T-helper 1 cell (primary cell): Measurements from ENCODE around the gene CACNB2.
"Not testable (repeated sequence)": the region's sequence is repeated elsewhere in the genome, so short reads cannot be mapped to it uniquely, and the experiment has no call there.

Experiments
- DNase-seq, 5 donors: peaks; one replicate each; pipeline ENCODE4 v3.0.0-alpha.2; 2012 to 2020

The CACNB2 gene

DNA sequence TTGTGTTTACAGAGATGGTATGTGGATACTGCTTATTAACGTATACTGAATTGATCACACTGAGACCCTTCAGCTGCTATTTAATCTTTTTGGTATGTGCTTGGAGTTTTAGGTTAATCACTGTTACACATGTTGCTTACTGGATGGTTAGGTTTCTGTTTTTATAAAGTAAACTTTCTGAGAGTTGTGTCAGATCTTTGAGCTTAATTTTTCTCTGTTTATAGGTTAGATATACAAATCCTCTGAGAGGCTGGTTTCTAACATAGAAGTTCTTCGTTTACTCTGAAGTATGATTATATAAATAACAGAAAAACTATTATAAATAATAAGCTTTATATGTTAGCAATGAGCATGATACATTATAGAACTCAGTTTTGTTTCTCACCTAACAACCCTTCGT is 388.1 kb downstream of the CACNB2 start:
- DNase-seq = no peak

DNA sequence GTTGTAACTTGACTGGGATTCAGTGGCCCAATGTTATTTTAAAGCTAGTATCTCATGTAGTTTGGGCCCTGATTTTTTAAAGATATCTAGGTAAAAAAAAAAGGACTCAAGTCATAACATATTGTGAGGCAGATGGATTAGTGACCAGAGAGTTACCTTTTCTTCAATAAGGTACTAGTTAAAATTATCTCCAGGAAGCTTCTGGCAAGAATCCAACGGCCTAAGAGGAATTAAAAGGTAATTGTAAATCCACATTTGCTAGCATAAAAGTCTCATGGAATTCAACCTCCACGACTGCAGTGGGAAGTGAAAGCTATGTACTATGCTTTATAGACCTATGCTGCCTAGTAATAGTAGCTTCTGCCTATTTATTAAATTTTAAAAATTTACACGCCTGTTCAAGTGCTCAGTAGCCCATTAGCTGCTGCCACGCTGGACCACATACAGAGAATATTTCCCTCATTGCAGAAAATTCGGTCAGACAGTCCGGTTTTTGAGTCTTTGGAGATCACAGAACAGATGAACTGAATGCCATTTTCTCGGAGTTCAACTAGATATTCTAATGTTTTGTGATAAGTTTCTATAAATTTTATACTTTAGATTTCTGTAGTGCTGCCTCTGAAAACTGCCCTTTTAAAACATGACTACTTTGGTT is 392.8 kb downstream of the CACNB2 start:
- DNase-seq = no peak

DNA sequence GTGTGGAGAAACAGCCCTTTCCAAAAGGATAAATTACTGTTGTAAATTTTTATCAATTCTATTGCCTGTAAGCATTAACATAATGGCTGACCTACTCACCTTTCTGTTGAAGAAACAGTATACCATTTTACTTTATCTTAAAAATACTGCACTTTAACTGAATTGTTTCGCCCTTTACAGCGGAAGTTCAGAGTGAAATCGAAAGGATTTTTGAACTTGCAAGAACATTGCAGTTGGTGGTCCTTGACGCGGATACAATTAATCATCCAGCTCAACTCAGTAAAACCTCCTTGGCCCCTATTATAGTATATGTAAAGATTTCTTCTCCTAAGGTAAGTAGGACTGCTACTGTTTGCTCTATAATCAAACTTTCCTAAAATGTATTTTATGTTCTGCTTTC is 393.7 kb downstream of the CACNB2 start:
- DNase-seq = no peak

DNA sequence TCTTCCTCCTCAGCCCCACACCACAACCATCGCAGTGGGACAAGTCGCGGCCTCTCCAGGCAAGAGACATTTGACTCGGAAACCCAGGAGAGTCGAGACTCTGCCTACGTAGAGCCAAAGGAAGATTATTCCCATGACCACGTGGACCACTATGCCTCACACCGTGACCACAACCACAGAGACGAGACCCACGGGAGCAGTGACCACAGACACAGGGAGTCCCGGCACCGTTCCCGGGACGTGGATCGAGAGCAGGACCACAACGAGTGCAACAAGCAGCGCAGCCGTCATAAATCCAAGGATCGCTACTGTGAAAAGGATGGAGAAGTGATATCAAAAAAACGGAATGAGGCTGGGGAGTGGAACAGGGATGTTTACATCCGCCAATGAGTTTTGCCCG is 399.1 kb downstream of the CACNB2 start:
- no peak for DNase-seq

DNA sequence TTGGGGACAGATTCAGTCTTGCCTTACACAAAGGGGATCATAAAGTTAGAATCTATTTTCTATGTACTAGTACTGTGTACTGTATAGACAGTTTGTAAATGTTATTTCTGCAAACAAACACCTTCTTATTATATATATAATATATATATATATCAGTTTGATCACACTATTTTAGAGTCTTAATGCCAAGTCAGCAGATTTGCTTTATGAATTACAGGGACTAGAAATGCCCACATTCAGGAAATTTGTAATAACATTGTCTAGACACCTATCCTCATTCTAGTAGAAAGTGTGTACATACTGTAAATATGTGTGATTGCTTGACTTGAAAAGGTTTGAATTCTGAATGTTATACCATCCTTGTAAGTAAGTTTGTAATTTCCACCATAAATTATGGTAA is 400.0 kb downstream of the CACNB2 start:
- no peak for DNase-seq

DNA sequence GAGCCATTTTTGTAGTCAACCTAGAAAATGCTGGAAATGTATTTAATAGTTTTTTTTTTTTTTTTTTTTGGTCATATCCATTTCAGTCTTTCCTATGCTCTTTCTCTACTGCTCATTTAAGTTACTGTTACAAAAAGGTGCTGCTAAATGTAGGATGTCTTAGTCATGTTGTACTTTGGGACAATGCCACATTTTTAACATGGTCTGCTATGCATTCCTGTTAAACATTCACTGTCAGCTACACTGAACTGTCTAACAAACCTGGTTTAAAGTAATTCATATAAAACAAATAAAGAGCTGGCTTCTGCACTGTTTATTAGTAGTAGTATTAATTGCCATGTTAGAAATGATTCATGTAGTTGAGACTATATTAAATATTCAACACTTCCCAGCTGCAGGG is 402.6 kb downstream of the CACNB2 start:
- DNase-seq = no peak

DNA sequence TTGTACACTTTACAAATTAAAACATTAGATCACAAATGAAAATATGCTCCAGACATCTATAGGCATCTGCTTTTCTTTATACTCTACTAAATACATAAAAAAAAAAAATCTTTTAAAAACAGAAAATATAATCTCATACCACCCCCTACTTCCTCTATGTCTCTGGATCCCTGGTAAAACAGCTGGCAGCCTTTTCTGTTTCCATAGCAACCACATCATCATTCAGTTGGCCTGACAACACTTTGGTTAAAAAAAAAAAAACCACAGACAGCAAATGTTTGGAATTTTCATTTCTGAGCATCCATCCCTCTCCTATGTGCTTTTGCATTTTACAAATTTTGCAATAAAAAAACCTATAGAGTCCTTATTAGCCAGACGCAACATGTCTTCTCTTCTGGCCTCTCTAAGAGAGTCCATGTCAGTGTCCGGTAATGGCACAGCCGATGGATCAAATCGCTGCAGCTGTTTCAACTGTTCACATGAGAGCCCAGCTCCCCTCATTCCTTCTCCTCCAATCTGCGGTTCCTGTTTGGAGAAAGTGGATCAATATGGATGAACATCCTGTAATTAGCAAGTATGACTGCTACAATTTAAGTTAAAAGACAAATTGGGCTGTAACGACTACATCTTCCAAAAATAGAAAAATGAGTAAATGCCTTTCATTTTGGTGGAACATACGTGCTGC is 405.5 kb downstream of the CACNB2 start:
- DNase-seq = no peak

DNA sequence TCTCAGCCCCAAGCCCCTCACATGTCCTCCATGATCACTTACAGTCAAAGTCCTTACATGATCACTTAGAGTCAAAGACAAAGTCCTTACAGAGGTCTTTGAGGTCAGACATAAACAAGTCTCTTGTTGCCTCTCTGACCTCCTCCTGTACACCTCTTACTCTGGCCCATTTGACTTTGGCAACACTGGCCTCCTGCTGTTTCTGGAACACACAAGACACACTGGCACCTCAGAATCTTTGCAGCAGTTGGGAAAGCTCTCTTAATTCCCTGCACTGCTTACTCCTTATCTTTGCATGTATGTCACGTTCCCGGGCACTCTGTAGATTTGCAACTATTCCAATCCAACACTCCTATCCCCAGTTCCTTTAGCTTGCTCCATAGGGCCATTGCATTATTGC is 408.9 kb downstream of the CACNB2 start:
- no peak for DNase-seq

DNA sequence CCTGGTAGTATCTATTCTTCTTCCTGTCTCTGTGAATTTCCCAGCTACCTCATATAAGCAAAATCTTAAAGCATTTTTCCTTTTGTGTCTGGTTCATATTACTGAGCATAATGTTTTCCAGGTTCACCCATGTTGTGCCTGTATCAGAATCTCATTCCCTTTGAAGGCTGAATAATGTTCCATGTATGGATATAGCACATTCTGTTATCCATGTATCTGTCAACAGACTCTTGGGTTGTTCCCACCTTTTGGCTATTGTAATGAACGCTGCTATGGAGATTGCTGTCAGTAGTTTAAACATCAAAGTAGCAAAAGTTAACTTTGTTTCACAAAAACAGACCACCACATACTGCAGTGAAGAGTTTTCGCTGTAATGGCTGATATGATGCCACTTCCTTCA is 411.2 kb downstream of the CACNB2 start:
- no peak for DNase-seq

DNA sequence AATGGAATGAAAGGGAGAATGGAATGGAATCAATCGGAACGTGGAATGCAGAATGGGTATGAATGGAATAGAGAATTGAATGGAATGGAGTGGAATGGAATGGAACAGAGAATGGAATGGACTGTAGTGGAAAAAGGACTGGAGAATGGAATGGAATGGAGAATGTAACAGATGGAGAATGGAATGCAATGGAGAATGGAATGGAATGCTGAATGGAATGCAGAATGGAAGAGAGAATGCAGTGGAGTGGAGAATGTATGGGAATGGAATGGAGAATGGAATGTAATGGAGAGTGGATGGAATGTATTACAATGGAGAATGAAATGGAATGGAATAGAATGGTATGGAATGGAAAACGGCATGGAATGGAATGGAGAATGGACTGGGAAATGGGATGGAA is 414.3 kb downstream of the CACNB2 start:
- no peak for DNase-seq

DNA sequence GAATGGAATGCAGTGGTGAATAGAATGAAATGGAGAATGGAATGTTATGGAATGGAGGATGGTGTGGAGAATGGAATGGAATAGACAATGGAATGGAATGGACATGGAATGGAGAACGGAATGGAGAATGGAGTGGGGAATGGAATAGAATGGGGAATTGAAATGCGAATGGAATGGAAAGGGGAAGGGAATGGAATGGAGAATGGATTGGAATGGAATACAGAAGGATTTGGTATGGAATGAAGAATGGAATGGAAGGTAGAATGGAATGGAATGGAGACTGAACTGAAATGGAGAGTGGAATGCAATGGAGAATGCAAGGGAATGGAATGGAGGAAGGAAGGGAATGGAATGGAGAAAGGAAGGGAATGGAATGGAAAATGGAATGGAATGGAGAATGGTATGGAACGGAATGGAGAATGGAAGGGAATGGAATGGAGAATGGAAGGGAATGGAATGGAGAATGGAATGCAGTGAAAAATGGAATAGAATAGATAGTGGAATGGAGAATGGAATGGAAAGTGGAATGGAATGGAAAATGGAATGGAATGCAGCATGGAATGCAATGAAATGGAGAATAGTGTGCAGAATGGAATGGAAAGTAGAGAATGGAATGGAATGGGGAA is 416.4 kb downstream of the CACNB2 start:
- no peak for DNase-seq

DNA sequence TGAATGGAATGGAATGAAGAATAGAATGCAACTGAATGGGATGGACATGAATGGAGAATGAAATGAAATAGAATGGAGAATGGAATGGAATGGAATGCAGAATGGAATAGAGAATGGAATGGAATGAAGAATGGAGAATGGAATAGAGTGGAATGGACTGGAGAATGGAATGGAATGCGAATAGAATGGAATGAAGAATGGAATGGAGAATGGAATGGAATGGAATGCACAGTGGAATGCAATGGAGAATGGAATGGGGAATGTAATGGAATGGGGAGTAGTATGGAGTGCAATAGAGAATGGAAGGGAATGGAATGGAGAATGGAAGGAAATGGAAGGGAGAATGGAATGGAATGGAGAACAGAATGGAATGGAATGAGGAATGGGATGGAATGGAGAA is 417.7 kb downstream of the CACNB2 start:
- no peak for DNase-seq

DNA sequence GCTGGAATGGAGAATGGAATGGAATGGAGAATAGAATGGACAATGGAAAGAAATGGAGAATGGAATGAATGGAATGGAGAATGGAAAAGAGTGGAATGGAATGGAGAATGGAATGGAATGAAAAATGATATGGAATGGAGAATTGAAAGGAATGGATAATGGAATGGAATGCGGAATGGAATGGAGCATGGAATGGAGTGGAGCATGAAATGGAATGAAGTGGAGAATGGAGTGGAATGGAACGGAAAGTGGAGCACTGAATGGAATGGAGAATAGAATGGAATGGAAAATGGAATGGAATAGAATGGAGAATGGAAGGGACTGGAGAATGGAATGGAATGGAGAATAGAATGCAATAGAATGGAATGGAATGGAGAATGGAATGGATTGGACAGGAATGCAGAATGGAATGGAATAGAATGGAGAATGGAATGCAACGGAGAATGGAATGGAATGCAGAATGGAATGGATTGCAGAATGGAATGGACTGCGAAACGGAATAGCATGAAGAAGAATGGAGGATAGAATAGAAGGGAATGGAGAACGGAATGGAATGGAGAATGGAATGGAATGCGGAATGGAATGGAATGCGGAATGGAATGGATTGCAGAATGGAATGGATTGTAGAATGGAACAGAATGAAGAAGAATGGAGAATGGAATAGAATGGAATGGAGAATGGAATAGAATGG is 421.8 kb downstream of the CACNB2 start:
- no peak for DNase-seq

DNA sequence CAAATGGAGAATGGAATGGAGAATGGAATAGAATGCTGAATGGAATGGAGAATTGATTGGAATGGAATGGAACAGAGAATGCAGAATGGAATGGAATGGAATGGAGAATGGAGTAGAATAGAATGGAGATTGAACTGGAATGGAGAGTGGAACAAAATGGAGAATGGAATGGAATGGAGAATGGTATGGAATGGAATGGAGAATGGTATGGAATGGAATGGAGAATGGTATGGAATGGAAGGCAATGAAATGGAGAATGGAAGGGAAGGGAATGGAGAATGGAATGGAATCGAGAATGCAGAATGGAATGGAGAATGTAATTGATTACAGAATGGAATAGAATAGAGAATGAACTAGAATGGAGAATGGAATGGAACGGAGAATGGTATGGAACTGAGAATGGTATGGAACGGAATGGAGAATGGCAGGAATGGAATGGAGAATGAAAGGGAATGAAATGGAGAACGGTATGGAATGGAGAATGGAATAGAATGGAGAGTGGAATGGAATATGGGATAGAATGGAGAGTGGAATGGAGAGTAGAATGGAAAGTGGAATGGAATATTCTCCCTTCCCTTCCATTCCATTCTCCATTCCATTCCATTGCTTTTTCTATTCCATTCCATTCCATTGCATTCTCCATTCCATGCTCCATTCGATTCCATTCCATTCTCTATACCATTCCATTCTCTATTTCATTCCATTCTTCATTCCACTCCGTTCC is 422.9 kb downstream of the CACNB2 start:
- no peak for DNase-seq

DNA sequence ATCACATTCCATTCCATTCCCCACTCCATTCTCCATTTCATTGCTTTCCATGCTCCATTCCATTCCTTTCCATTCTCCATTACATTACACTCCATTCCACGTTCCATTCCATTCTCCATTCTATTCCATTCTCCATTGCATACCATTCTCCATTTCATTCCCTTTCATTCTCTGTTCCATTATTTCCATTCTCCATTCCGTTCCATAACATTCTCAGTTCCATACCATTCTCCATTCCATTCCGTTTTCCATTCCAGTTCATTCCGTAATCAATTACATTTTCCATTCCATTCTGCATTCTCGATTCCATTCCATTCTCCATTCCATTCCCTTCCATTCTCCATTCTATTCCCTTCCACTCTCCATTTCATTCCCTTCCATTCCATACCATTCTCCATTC is 424.8 kb downstream of the CACNB2 start:
- no peak for DNase-seq

DNA sequence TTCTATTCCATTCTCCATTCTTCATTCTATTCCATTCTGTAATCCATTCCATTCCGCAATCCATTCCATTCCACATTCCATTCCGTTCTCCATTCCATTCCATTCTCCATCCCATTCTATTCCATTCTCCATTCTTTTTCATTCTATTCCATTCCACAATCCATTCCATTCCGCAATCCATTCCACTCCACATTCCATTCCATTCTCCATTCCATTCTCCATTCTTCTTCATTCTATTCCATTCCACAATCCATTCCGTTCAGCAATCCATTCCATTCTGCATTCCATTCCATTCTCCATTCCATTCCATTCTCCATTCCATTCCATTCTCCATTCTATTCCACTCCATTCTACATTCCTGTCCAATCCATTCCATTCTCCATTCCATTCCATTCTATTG is 426.0 kb downstream of the CACNB2 start:
- no peak for DNase-seq

DNA sequence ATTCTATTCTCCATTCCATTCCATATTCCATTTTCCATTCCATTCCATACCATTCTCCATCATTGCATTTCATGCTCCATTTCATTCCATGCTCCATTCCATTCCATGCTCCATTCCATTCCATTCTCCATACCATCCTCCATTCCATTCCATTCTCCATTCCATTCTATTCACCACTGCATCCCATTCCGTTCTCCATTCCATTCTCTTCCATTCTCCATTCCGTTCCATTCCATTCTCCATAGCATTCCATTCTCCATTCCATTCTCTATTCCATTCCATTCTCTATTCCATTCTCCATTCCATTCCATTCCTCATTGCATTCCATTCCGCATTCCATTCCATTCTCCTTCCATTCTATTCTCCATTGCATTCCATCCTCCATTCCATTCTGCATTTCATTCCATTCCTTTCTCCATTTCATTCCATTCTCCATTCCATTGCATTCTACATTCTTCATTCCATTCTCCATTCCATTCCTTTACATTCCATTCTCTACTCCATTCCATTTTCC is 427.2 kb downstream of the CACNB2 start:
- no peak for DNase-seq

DNA sequence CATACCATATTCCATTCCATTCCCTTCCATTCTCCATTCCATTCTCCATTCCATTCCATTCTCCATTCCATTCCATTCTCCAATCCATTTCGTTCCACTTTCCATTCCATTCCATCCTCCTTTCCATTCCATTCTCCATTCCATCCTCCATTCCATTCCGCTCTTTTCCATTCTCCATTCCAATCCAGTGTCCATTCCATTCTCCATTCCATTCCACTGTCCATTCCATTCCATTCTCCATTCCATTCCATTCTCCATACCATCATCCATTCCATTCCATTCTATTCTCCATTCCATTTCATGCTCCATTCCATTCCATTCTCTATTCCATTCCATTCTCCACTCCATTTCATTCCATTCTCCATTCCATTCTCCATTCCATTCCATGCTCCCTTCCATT is 430.2 kb downstream of the CACNB2 start:
- DNase-seq = not testable (repeated sequence)

DNA sequence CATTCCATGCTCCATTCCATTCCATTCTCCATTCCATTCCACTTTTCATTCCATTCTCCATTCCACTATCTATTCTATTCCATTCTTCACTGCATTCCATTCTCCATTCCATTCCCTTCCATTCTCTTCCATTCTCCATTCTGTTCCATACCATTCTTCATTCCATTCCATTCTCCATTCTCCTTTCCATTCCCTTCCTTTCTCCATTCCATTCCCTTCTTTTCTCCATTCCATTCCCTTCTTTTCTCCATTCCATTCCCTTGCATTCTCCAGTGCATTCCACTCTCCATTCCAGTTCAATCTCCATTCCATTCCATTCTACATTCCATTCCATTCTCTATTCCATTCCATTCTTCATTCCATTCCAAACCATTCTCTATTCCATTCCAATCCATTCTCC is 430.9 kb downstream of the CACNB2 start:
- DNase-seq = no peak

DNA sequence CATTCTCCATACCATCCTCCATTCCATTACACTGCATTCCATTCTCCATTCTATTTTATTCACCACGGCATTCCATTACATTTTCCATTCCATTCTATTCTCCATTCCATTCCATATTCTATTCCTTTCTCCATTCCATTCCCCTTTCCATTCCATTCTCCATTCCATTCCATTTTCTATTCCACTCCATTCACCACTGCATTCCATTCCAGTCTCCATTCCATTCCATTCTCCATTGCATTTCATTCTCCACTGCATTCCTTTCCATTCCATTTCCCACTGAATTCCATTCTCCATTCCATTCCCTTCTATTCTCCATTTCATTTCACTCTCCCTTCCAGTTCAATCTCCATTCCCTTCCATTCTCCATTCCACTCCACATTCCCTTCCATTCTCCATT is 431.6 kb downstream of the CACNB2 start:
- no peak for DNase-seq

DNA sequence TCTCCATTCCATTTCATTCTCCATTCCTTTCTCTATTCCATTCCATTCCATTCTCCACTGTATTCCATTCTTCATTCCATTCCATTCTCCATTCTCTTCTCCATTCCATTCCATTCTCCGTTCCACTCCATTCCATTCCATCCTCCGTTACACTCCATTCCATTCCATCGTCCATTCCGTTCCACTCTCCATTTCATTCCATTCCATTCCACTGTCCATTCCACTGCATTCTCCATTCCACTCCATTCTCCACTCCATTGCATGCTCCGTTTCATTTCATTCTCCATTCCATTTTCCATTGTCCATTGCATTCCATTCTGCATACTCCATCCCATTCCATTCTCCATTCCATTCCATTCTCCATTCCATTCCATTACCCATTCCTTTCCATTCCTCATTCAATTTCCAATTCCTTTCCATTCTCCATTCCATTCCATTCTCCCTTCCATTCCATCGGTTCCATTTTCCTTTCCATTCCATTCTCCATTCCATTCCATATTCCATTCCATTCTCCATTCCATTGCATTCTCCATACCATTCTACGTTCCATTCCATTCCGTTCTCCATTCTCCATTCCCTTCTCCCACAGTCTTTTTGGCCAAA is 432.8 kb downstream of the CACNB2 start:
- no peak for DNase-seq

DNA sequence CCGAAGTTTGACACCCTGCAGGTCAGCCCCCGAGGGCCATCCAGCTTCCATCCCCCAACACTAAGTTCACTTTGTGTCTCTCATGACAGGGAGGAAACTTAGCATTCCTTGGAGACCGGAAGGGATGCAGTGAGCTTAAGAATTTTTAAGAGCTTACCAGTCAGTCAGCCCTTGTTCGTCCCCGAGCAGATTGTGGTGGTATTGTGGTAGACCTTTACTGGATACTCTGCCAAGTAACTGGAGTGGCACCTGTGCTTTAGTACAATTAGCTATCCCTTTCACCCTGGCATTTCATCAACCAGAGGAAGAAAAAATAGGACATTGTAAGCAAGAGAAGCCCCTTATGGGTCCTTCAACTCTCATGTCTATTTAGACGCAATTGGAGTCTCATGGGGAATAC is 436.4 kb downstream of the CACNB2 start:
- DNase-seq = no peak
